ENCODE measurements around the gene FNIP2.
"Not testable (repeated sequence)": the region's sequence is repeated elsewhere in the genome, so short reads cannot be mapped to it uniquely, and the experiment has no call there.

FNIP2 gene

DNA sequence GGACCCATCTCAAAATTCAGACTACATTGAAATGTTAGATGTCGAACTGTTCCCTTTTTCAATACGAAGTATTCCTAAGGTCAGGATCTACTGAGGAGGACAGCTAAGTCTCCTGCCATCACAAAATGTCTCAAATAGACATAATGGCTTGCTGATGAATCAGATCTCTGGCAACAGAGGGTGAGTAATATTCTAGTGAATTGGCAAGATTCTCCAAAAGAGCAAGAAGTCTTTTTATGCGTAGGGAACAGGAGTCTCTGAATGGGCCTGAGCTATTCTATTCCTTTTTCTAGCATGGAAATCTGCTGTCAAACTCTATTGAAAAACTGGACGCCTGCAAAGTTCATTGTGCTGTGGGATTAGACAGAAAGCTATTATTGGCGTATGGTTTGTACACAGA is 145.4 kb downstream of the FNIP2 start:
- CTCF ChIA-PET = interaction anchor here (1.2 to 1.9 kb wide), 3 partner anchors 12 to 289 kb away, joined by 3 to 5 read pairs (median 4); no protein-coding TSS in a partner anchor
- POLR2A ChIA-PET = interaction anchor here (0.6 kb wide), 1 partner anchor 157 kb away, joined by 3 read pairs; no protein-coding TSS in a partner anchor
- TF ChIP-seq, protein P1, sequence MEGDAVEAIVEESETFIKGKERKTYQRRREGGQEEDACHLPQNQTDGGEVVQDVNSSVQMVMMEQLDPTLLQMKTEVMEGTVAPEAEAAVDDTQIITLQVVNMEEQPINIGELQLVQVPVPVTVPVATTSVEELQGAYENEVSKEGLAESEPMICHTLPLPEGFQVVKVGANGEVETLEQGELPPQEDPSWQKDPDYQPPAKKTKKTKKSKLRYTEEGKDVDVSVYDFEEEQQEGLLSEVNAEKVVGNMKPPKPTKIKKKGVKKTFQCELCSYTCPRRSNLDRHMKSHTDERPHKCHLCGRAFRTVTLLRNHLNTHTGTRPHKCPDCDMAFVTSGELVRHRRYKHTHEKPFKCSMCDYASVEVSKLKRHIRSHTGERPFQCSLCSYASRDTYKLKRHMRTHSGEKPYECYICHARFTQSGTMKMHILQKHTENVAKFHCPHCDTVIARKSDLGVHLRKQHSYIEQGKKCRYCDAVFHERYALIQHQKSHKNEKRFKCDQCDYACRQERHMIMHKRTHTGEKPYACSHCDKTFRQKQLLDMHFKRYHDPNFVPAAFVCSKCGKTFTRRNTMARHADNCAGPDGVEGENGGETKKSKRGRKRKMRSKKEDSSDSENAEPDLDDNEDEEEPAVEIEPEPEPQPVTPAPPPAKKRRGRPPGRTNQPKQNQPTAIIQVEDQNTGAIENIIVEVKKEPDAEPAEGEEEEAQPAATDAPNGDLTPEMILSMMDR (IDR thresholded peaks at IDR 0.05; ENCODE audit: insufficient read depth, low read length, missing control alignments) = no peak
- DNase-seq (ENCODE audit: low read depth, low spot score) = peak; percentile 59
- H3K4me3 ChIP-seq (ENCODE audit: low read depth, low read length) = no peak overlapping the region

DNA sequence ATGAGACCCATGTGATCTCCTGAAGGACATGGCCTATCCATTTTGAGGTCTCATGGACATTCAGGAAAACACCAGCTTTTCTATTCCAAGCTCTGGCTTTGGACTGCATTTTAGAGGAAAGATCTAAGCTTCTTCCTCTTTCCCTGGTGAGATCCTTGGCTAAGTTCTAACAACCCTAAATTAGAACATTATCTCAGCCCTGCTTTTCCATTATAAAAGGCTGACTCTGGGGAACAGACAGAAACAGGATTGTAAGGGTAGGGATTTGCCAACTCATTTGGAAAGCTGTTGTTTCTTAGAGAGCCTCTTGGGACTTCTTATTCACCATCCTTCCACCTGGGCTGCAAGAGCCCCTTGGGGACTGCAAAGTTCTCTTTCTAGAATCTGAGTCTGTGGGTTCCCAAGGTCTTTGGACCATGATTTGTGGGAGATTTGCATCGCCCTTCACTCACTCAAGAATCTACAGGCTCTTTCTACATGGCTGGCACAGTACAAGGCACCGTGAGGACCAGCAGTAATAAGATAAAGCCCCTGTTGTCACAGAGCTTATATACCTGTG is 146.9 kb downstream of the FNIP2 start:
- H3K4me3 ChIP-seq (ENCODE audit: low read depth, low read length) = no peak overlapping the region
- POLR2A ChIA-PET = no interaction called here
- TF ChIP-seq, protein P1 (IDR thresholded peaks at IDR 0.05; ENCODE audit: insufficient read depth, low read length, missing control alignments) = no peak
- CTCF ChIA-PET = interaction anchor here (1.1 to 1.9 kb wide), 3 partner anchors 18 to 540 kb away, joined by 3 to 5 read pairs (median 3); no protein-coding TSS in a partner anchor
- no peak for DNase-seq (ENCODE audit: low read depth, low spot score)

GRCh38 chr4:158920452-158920996 is 151.7 kb downstream of the FNIP2 start:
- CTCF ChIA-PET; DNase-seq (ENCODE audit: low read depth, low spot score); POLR2A ChIA-PET; H3K4me3 ChIP-seq (ENCODE audit: low read depth, low read length): not testable (repeated sequence)

DNA sequence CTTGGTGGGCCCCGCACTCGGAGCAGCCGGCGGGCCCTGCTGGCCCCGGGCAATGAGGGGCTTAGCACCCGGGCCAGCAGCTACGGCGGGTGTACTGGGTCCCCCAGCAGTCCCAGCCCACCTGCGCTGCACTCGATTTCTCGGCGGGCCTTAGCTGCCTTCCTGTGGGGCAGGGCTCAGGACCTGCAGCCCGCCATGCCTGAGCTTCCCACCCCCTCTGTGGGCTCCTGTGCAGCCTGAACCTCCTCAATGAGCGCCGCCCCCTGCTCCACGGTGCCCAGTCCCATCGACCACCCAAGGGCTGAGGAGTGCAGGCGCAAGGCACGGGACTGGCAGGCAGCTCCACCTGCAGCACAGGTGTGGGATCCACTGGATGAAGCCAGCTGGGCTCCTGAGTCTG is 158.9 kb downstream of the FNIP2 start:
- CTCF ChIA-PET; DNase-seq (ENCODE audit: low read depth, low spot score); H3K4me3 ChIP-seq (ENCODE audit: low read depth, low read length); POLR2A ChIA-PET: not testable (repeated sequence)

- ChIA-PET POLR2A (no interaction called here), CTCF (no interaction called here)
- TF ChIP-seq, protein P1 (IDR thresholded peaks at IDR 0.05; ENCODE audit: insufficient read depth, low read length, missing control alignments) = no peak
- no peak overlapping the region for H3K4me3 ChIP-seq (ENCODE audit: low read depth, low read length)
- DNase-seq (ENCODE audit: low read depth, low spot score) = no peak
Observed at GRCh38 chr4:158929939-158930638, 161.3 kb downstream of the FNIP2 start.

- no peak overlapping the region for H3K4me3 ChIP-seq (ENCODE audit: low read depth, low read length)
- ChIA-PET POLR2A (no interaction called here), CTCF (no interaction called here)
- no peak for DNase-seq (ENCODE audit: low read depth, low spot score)
- TF ChIP-seq, protein P1 (IDR thresholded peaks at IDR 0.05; ENCODE audit: insufficient read depth, low read length, missing control alignments) = no peak
Observed at GRCh38 chr4:158930639-158930972, 161.8 kb downstream of the FNIP2 start.

- ChIA-PET POLR2A (no interaction called here), CTCF (interaction anchor here (1.2 kb wide), 1 partner anchor 17 kb away, joined by 3 read pairs; no protein-coding TSS in a partner anchor)
- TF ChIP-seq, protein P1 (IDR thresholded peaks at IDR 0.05; ENCODE audit: insufficient read depth, low read length, missing control alignments) = no peak
- DNase-seq (ENCODE audit: low read depth, low spot score) = no peak
- no peak overlapping the region for H3K4me3 ChIP-seq (ENCODE audit: low read depth, low read length)
Observed at GRCh38 chr4:158933236-158933635, 164.4 kb downstream of the FNIP2 start.
